Stimulated activated CD8-positive, alpha-beta memory T cell treated with anti-CD3 and anti-CD28 coated beads, Interleukin-15, amount 100 ng/mL, for 4 hours (primary cell): ENCODE data around the gene CEND1.
A peak's percentile ranks its signal among the peaks of the same experiment; 100 is the strongest.

Experiments
- DNase-seq, 2 donors: peaks; one replicate each; pipeline ENCODE4 v3.0.0-alpha.2; 2020; ENCODE audit warnings: low read depth in 2 of 2

Gene CEND1

GRCh38 chr11:789943-790342, at the start of gene CEND1:
TSS of gene CEND1 (minus strand) at chr11:790090. CDS start at chr11:788576, 1,514 bp downstream.
- no peak for DNase-seq

- DNase-seq, result no peak
Measured at GRCh38 chr11:839280-839623, 49.4 kb upstream of the CEND1 start.

- DNase-seq, result no peak
Measured at GRCh38 chr11:838441-839279, 48.8 kb upstream of the CEND1 start.

- DNase-seq, result no peak
Measured at GRCh38 chr11:837990-838307, 48.1 kb upstream of the CEND1 start.

- DNase-seq, result no peak
Measured at GRCh38 chr11:837189-837989, 47.5 kb upstream of the CEND1 start.

- DNase-seq, result no peak
Measured at GRCh38 chr11:836700-837099, 46.8 kb upstream of the CEND1 start.

GRCh38 chr11:836274-836673, 46.4 kb upstream of the CEND1 start:
- DNase-seq, result no peak

GRCh38 chr11:834371-835316, 44.8 kb upstream of the CEND1 start:
- no peak for DNase-seq

- DNase-seq, result no peak
Measured at GRCh38 chr11:833849-834311, 44.0 kb upstream of the CEND1 start.

- DNase-seq, result no peak
Measured at GRCh38 chr11:833114-833791, 43.4 kb upstream of the CEND1 start.

- peak in 1 of 2 donors; percentile 22 for DNase-seq
Measured at GRCh38 chr11:832529-833113, 42.7 kb upstream of the CEND1 start, which contains the start of gene CD151. TSS of gene CD151 (plus strand) at chr11:832952. CDS start at chr11:836070, 3,118 bp downstream.

GRCh38 chr11:831961-832528, 42.2 kb upstream of the CEND1 start:
- DNase-seq, result no peak

GRCh38 chr11:831118-831864, 41.4 kb upstream of the CEND1 start:
- no peak for DNase-seq

- DNase-seq, result peak in 1 of 2 donors; percentile 40
Measured at GRCh38 chr11:830295-831117, 40.6 kb upstream of the CEND1 start.

GRCh38 chr11:829847-830294, 40.0 kb upstream of the CEND1 start:
- no peak for DNase-seq

GRCh38 chr11:829176-829846, 39.4 kb upstream of the CEND1 start:
- DNase-seq, result no peak

GRCh38 chr11:828506-829175, 38.8 kb upstream of the CEND1 start:
- DNase-seq, result no peak

- no peak for DNase-seq
Measured at GRCh38 chr11:827897-828192, 38.0 kb upstream of the CEND1 start, which contains the start of gene CRACR2B. TSS of gene CRACR2B (plus strand) at chr11:827919. CDS start at chr11:828608, 689 bp downstream.
